HCT116 (cell line): Measurements from ENCODE around the gene S100A10. TPM values are rescaled to one million over a fixed set of nuclear protein-coding genes. Genes with fewer than 3 reads are reported as not detected.
A peak's percentile ranks its signal among the peaks of the same experiment; 100 is the strongest.

Source experiments
- ATAC-seq: fragments of 200-7000 bp; cut with Tn5 transposase; 2 replicates; pipeline ENCODE4 v1.9.1; 2020; ENCODE audit warnings: mild to moderate bottlenecking, moderate library complexity
- BruUV-seq: library from RNA; stranded (reverse); fragments of 400-500 nt; replicated peaks from 2 replicates; lab custom pipeline; 2021; lab: Mats Ljungman, UMichigan
- CTCF ChIA-PET: fragments of 300-600 bp; sonication (Branson Sonifier 250); formaldehyde crosslinking; loops from one replicate; lab custom pipeline; 2021; ENCODE audit warnings: antibody characterized with exemption; lab: Charles Lee
- POLR2A ChIA-PET: fragments of 300-600, 350-600 bp; sonication (Branson Sonifier 250); formaldehyde crosslinking; loops from one replicate; lab custom pipeline; 2021; ENCODE audit warnings: antibody characterized with exemption; lab: Charles Lee
- RAD21 ChIA-PET, 2 experiments: fragments of 300-600 bp; sonication (Branson Sonifier 250); formaldehyde crosslinking; loops; one replicate each; lab custom pipeline; 2023; ENCODE audit warnings: low total read pairs in 2 of 2; ENCODE audit not compliant: uncharacterized antibody in 2 of 2, unreplicated experiment in 2 of 2, low non-redundant PET in 1 of 2; lab: Charles Lee
- DNase-seq: peaks from one replicate; pipeline ENCODE4 v3.0.0-alpha.2; 2010; ENCODE audit warnings: low read depth, low spot score
- H2AFZ ChIP-seq: fragments of 200-600 bp; shearing (Covaris generic), sonication (generic); 2 replicates; pipeline ENCODE4 v1.6.1; 2017; ENCODE audit warnings: low read depth, mixed run types, mixed read lengths, antibody characterized with exemption, low read length; ENCODE audit not compliant: poor library complexity, severe bottlenecking
- H3K27ac ChIP-seq: 2 replicates; pipeline ENCODE4 v1.5.1; 2012; ENCODE audit warnings: low read depth, low read length
- H3K27me3 ChIP-seq: fragments of 200-600 bp; sonication (generic); 2 replicates; pipeline ENCODE4 v1.6.1; 2016; ENCODE audit warnings: mixed run types, low read length, mixed read lengths; ENCODE audit not compliant: insufficient read depth
- H3K36me3 ChIP-seq, 2 experiments: fragments of 200-500 bp in 1 of 2; fragments of 200-600 bp in 1 of 2; sonication (Bioruptor generic) in 1 of 2; sonication (generic) in 1 of 2; 2 replicates each; pipeline versions ENCODE4 v1.5.1 to v1.6.1; 2014 to 2016; ENCODE audit warnings: low read length in 2 of 2, inconsistent platforms in 1 of 2, mixed read lengths in 1 of 2, mixed run types in 1 of 2; ENCODE audit not compliant: insufficient read depth in 2 of 2, control insufficient read depth in 1 of 2
- H3K4me1 ChIP-seq, 2 experiments: fragments of 200-600 bp in 1 of 2; sonication (generic) in 1 of 2; 2 replicates each; pipeline versions ENCODE4 v1.5.1 to v1.6.1; 2012 to 2017; ENCODE audit warnings: low read length in 2 of 2, inconsistent platforms in 1 of 2, mild to moderate bottlenecking in 1 of 2, mixed read lengths in 1 of 2, mixed run types in 1 of 2, moderate library complexity in 1 of 2; ENCODE audit not compliant: insufficient read depth in 2 of 2, control insufficient read depth in 1 of 2
- H3K4me2 ChIP-seq: fragments of 200-600 bp; sonication (generic); 2 replicates; pipeline ENCODE4 v1.6.1; 2017; ENCODE audit warnings: mixed run types, low read length, mixed read lengths
- H3K4me3 ChIP-seq, 2 experiments: fragments of 200-600 bp in 1 of 2; sonication (generic) in 1 of 2; replicated peaks in 1 of 2; 2 replicates each; pipeline ENCODE4 v1.5.1; 2011 to 2016; ENCODE audit warnings: low read length in 2 of 2, control low read depth in 1 of 2, low read depth in 1 of 2, mild to moderate bottlenecking in 1 of 2, mixed read lengths in 1 of 2, mixed run types in 1 of 2
- H3K79me2 ChIP-seq: fragments of 200-600 bp; sonication (generic); 2 replicates; pipeline ENCODE4 v1.6.1; 2017; ENCODE audit warnings: mild to moderate bottlenecking, mixed run types, low read length, moderate library complexity, mixed read lengths; ENCODE audit not compliant: insufficient read depth
- H3K9ac ChIP-seq: fragments of 200-600 bp; sonication (generic); 2 replicates; pipeline ENCODE4 v1.6.1; 2016; ENCODE audit warnings: low read length, mixed read lengths
- H3K9me2 ChIP-seq: fragments of 200-600 bp; sonication (generic), shearing (Covaris generic); 2 replicates; pipeline ENCODE4 v1.6.1; 2017; ENCODE audit warnings: mixed run types, mild to moderate bottlenecking, moderate library complexity; ENCODE audit not compliant: insufficient read depth
- H3K9me3 ChIP-seq, 2 experiments: fragments of 200-500 bp in 1 of 2; fragments of 200-600 bp in 1 of 2; sonication (Bioruptor generic) in 1 of 2; sonication (generic) in 1 of 2; 2 replicates each; pipeline ENCODE4 v1.6.1; 2014 to 2017; ENCODE audit warnings: low read length in 2 of 2, mixed read lengths in 2 of 2, inconsistent platforms in 1 of 2, low read depth in 1 of 2, mild to moderate bottlenecking in 1 of 2, mixed run types in 1 of 2, moderate library complexity in 1 of 2; ENCODE audit not compliant: control insufficient read depth in 1 of 2, insufficient read depth in 1 of 2
- H4K20me1 ChIP-seq: fragments of 200-600 bp; sonication (generic), shearing (Covaris generic); 2 replicates; pipeline ENCODE4 v1.6.1; 2017; ENCODE audit warnings: mixed run types, mild to moderate bottlenecking, moderate library complexity; ENCODE audit not compliant: insufficient read depth
- CEBPB ChIP-seq: IDR thresholded peaks from 2 replicates; pipeline ENCODE4 v1.6.1; 2012; ENCODE audit warnings: low read depth
- ELF1 ChIP-seq: IDR thresholded peaks from 2 replicates; pipeline ENCODE4 v1.6.1; 2012; ENCODE audit warnings: low read depth, borderline replicate concordance
- EZH2 ChIP-seq: fragments of 200-600 bp; sonication (generic); IDR thresholded peaks from 2 replicates; pipeline ENCODE4 v1.6.1; 2017; ENCODE audit warnings: antibody characterized with exemption, mixed run types
- FOSL1 ChIP-seq: IDR thresholded peaks from 2 replicates; pipeline ENCODE4 v1.6.1; 2012; ENCODE audit warnings: low read depth
- JUND ChIP-seq: IDR thresholded peaks from 2 replicates; pipeline ENCODE4 v1.6.1; 2012
- POLR2AphosphoS5 ChIP-seq: IDR thresholded peaks from 2 replicates; pipeline ENCODE4 v1.6.1; 2011; ENCODE audit warnings: mild to moderate bottlenecking, low read depth, low read length, moderate library complexity
- SIN3A ChIP-seq: IDR thresholded peaks from 2 replicates; pipeline ENCODE4 v1.6.1; 2012; ENCODE audit warnings: low read depth
- SP1 ChIP-seq: IDR thresholded peaks from 2 replicates; pipeline ENCODE4 v1.6.1; 2012; ENCODE audit warnings: low read depth
- intact Hi-C: fragments of 100-400 bp; cut with micrococcal nuclease; formaldehyde crosslinking; loops from 2 replicates; pipeline ENCODE4 v1.10.0; 2022
- total RNA-seq: library from RNA; stranded (reverse); gene quantifications from one replicate; pipeline ENCODE4 v1.2.1, GENCODE V29; 2021; ENCODE audit not compliant: unreplicated experiment
- TF ChIP-seq, protein P1 (sequence below): IDR thresholded peaks from 2 replicates; pipeline ENCODE4 v1.6.1; 2011; ENCODE audit warnings: mild to moderate bottlenecking, low read length, moderate library complexity; ENCODE audit not compliant: insufficient replicate concordance; ENCODE audit errors: extremely low read depth
- TF ChIP-seq, protein P2 (sequence below): IDR thresholded peaks from 2 replicates; pipeline ENCODE4 v1.6.1; 2012; ENCODE audit warnings: low read depth
- TF ChIP-seq, protein P3 (sequence below): IDR thresholded peaks from 2 replicates; pipeline ENCODE4 v1.6.1; 2012

The S100A10 gene
- total RNA-seq, 1 experiment from 2014 or later = 340 TPM

- no TSS peak for BruUV-seq
- CTCF ChIA-PET = interaction anchor here (0.7 to 2.0 kb wide), 8 partner anchors 8 to 67 kb away, joined by 3 to 7 read pairs (median 4); no protein-coding TSS in a partner anchor
Measured at GRCh38 chr1:151945725-151946722, 47.6 kb downstream of the S100A10 start.

DNA sequence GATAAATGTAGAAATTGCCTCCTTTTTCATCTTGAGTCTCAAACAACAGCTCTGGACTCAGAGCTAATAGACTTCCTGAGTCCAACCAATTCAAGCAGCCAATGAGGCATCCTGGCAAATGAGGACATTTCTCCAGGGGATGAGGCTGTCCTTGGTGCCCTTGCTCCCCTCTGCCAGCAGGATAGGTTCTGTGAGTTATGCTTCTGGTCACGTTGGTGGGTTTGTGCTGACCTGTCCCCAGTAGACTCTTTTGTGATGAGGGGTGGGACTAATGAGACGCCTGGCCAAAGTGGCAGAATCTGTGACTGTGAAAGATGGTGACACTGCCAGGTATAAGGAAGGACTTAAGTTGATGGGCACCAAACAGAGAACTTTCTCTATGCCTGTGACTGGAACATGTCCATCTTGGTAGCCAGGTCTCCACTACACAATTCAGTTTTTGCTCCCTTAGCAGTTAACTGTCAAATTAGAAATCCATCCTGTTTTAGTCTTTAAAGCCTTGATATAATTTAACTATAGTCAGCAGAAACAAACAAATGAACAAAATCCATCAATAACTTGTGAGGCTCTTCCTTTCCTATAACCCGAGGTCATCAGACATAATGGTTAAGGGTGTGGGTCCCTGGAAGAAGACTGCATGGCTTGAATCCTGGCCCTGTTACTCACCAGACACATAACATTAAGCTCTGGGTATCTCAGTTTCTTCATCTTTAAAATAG, 48.6 kb downstream of the S100A10 start:
- Histone ChIP-seq H3K9me2 (no peaks in the 10 kb centered on the region), H3K4me1 (peaks cover 29 to 59% of the 10 kb centered on the region in 2 experiments), H4K20me1 (no peaks in the 10 kb centered on the region), H2AFZ (peak overlapping the region; percentile 79), H3K36me3 (no peaks in the 10 kb centered on the region), H3K79me2 (no peaks in the 10 kb centered on the region), H3K27me3 (no peaks in the 10 kb centered on the region), H3K9ac (0 out of 2 replicates have a peak overlapping the region, but pooled peaks have one; percentile 9), H3K9me3 (no peaks in the 10 kb centered on the region), H3K27ac (no peak overlapping the region), H3K4me2 (peak overlapping the region; percentile 63), H3K4me3 (no peak overlapping the region)
- ATAC-seq = peak; percentile 3; the same call in 1 of the 2 replicates
- RAD21 ChIA-PET = no interaction called here
- no peak for DNase-seq
- intact Hi-C loops = loop anchor here (2.0 kb wide), 1 partner anchor 48 kb away; the partner anchor contains the start of gene S100A10
- POLR2A ChIA-PET = no interaction called here
- no TSS peak for BruUV-seq
- CTCF ChIA-PET = interaction anchor here (0.5 to 2.0 kb wide), 6 partner anchors 9 to 68 kb away, joined by 3 to 6 read pairs (median 4); no protein-coding TSS in a partner anchor
- no peak for TF ChIP-seq SIN3A
- no peak for TF ChIP-seq POLR2AphosphoS5
- TF ChIP-seq, protein P1, sequence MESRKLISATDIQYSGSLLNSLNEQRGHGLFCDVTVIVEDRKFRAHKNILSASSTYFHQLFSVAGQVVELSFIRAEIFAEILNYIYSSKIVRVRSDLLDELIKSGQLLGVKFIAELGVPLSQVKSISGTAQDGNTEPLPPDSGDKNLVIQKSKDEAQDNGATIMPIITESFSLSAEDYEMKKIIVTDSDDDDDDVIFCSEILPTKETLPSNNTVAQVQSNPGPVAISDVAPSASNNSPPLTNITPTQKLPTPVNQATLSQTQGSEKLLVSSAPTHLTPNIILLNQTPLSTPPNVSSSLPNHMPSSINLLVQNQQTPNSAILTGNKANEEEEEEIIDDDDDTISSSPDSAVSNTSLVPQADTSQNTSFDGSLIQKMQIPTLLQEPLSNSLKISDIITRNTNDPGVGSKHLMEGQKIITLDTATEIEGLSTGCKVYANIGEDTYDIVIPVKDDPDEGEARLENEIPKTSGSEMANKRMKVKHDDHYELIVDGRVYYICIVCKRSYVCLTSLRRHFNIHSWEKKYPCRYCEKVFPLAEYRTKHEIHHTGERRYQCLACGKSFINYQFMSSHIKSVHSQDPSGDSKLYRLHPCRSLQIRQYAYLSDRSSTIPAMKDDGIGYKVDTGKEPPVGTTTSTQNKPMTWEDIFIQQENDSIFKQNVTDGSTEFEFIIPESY = no peak
- no peak for TF ChIP-seq EZH2
- TF ChIP-seq, protein P2, sequence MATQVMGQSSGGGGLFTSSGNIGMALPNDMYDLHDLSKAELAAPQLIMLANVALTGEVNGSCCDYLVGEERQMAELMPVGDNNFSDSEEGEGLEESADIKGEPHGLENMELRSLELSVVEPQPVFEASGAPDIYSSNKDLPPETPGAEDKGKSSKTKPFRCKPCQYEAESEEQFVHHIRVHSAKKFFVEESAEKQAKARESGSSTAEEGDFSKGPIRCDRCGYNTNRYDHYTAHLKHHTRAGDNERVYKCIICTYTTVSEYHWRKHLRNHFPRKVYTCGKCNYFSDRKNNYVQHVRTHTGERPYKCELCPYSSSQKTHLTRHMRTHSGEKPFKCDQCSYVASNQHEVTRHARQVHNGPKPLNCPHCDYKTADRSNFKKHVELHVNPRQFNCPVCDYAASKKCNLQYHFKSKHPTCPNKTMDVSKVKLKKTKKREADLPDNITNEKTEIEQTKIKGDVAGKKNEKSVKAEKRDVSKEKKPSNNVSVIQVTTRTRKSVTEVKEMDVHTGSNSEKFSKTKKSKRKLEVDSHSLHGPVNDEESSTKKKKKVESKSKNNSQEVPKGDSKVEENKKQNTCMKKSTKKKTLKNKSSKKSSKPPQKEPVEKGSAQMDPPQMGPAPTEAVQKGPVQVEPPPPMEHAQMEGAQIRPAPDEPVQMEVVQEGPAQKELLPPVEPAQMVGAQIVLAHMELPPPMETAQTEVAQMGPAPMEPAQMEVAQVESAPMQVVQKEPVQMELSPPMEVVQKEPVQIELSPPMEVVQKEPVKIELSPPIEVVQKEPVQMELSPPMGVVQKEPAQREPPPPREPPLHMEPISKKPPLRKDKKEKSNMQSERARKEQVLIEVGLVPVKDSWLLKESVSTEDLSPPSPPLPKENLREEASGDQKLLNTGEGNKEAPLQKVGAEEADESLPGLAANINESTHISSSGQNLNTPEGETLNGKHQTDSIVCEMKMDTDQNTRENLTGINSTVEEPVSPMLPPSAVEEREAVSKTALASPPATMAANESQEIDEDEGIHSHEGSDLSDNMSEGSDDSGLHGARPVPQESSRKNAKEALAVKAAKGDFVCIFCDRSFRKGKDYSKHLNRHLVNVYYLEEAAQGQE = no peak

More at GRCh38 chr1:151945725-151946722, 47.6 kb downstream of the S100A10 start:
- Histone ChIP-seq H3K27ac (peak overlapping the region; percentile 7; the same call in 1 of the 2 replicates), H3K36me3 (no peaks in the 10 kb centered on the region), H3K4me3 (peak overlapping the region in 1 of 2 experiments; percentile 5; a peak in 1 of 4 replicates), H3K9me2 (no peaks in the 10 kb centered on the region), H3K79me2 (no peaks in the 10 kb centered on the region), H3K27me3 (no peaks in the 10 kb centered on the region), H3K4me1 (peaks cover 29 to 53% of the 10 kb centered on the region in 2 experiments), H4K20me1 (no peaks in the 10 kb centered on the region), H3K9me3 (no peaks in the 10 kb centered on the region), H2AFZ (peak overlapping the region; percentile 79), H3K4me2 (peak overlapping the region; percentile 63), H3K9ac (peak overlapping the region; percentile 20; the same call in 1 of the 2 replicates)
- no peak for TF ChIP-seq ELF1
- TF ChIP-seq JUND = peak; percentile 82
- peak; percentile 72 for TF ChIP-seq SP1
- TF ChIP-seq FOSL1 = peak; percentile 83
- peak; percentile 88 for TF ChIP-seq CEBPB
- TF ChIP-seq, protein P3, sequence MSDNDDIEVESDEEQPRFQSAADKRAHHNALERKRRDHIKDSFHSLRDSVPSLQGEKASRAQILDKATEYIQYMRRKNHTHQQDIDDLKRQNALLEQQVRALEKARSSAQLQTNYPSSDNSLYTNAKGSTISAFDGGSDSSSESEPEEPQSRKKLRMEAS = peak; percentile 57; the same call in 1 of the 2 replicates
- ChIA-PET POLR2A (no interaction called here), RAD21 (no interaction called here)
- DNase-seq = peak; percentile 93
- peak; percentile 78 for ATAC-seq
- intact Hi-C loops = loop anchor here (2.0 kb wide), 1 partner anchor 47 kb away; the partner anchor contains the start of gene S100A10
